IPS DF 6.9 (cell line): ENCODE results near the gene TMEM181.

Source experiments
- DNase-seq: peaks from one replicate; pipeline ENCODE4 v3.0.0-alpha.2; 2013; ENCODE audit warnings: low read depth, low spot score
- H3K27ac ChIP-seq: one replicate; pipeline ENCODE4 v1.5.1; 2013; ENCODE audit warnings: low read length, control low read depth
- H3K27me3 ChIP-seq: 2 replicates; pipeline ENCODE4 v1.6.1; 2013; ENCODE audit warnings: mild to moderate bottlenecking, low read length; ENCODE audit not compliant: control insufficient read depth, insufficient read depth
- H3K36me3 ChIP-seq: 2 replicates; pipeline ENCODE4 v1.6.1; 2013; ENCODE audit warnings: low read length; ENCODE audit not compliant: control insufficient read depth, insufficient read depth
- H3K4me1 ChIP-seq: 2 replicates; pipeline ENCODE4 v1.6.1; 2013; ENCODE audit warnings: low read length; ENCODE audit not compliant: control insufficient read depth, insufficient read depth
- H3K4me3 ChIP-seq: 2 replicates; pipeline ENCODE4 v1.5.1; 2013; ENCODE audit warnings: mild to moderate bottlenecking, low read length
- H3K9me3 ChIP-seq: 2 replicates; pipeline ENCODE4 v1.6.1; 2013; ENCODE audit warnings: low read length, inconsistent platforms; ENCODE audit not compliant: control insufficient read depth, insufficient read depth
- WGBS: extraction: QIAGEN DNeasy Blood & Tissue Kit; methylation state at CpG from one replicate; pipeline ENCODE4 v1.1.7; 2013; ENCODE audit warnings: mixed read lengths, missing lambda C conversion rate; ENCODE audit not compliant: insufficient read length, insufficient coverage; 5-methylcytosine and 5-hydroxymethylcytosine counted together

TMEM181 gene

GRCh38 chr6:158564243-158565121 lies 4.6 kb downstream of the TMEM181 start:
- Histone ChIP-seq H3K4me3 (no peak overlapping the region), H3K27me3 (no peaks in the 10 kb centered on the region), H3K9me3 (no peaks in the 10 kb centered on the region), H3K4me1 (peaks cover 4% of the 10 kb centered on the region), H3K27ac (no peak overlapping the region), H3K36me3 (no peaks in the 10 kb centered on the region; the same call in 1 of the 2 replicates)
- DNase-seq = no peak
- WGBS = no CpG with 5 or more reads among the region's 16 CpGs

- Histone ChIP-seq H3K27me3 (no peaks in the 10 kb centered on the region), H3K9me3 (no peaks in the 10 kb centered on the region), H3K36me3 (no peaks in the 10 kb centered on the region; the same call in 1 of the 2 replicates), H3K27ac (no peak overlapping the region), H3K4me3 (no peak overlapping the region), H3K4me1 (peaks cover 4% of the 10 kb centered on the region)
- WGBS = no CpG with 5 or more reads among the region's 9 CpGs
- no peak for DNase-seq
These were observed 5.2 kb downstream of the TMEM181 start for GRCh38 chr6:158565122-158565429.

GRCh38 chr6:158565482-158566040 lies 5.7 kb downstream of the TMEM181 start:
- no CpG with 5 or more reads among the region's 14 CpGs for WGBS
- no peaks in the 10 kb centered on the region; the same call in 1 of the 2 replicates for H3K36me3 ChIP-seq
- no peaks in the 10 kb centered on the region for H3K27me3 ChIP-seq
- H3K27ac ChIP-seq = no peak overlapping the region
- no peak for DNase-seq
- H3K9me3 ChIP-seq = no peaks in the 10 kb centered on the region
- peaks cover 4% of the 10 kb centered on the region for H3K4me1 ChIP-seq
- H3K4me3 ChIP-seq = no peak overlapping the region

GRCh38 chr6:158566207-158566818 lies 6.4 kb downstream of the TMEM181 start:
- no peaks in the 10 kb centered on the region for H3K27me3 ChIP-seq
- no peak overlapping the region for H3K4me3 ChIP-seq
- 100% methylated on average over 4 of the region's 9 CpGs for WGBS
- H3K36me3 ChIP-seq = no peaks in the 10 kb centered on the region; the same call in 1 of the 2 replicates
- no peak overlapping the region for H3K27ac ChIP-seq
- peaks cover 4% of the 10 kb centered on the region for H3K4me1 ChIP-seq
- no peaks in the 10 kb centered on the region for H3K9me3 ChIP-seq
- DNase-seq = no peak

GRCh38 chr6:158567152-158567551 lies 7.3 kb downstream of the TMEM181 start:
- H3K4me1 ChIP-seq = peaks cover 4% of the 10 kb centered on the region; the same call in 1 of the 2 replicates
- H3K9me3 ChIP-seq = no peaks in the 10 kb centered on the region
- DNase-seq = no peak
- no peak overlapping the region for H3K4me3 ChIP-seq
- H3K27me3 ChIP-seq = no peaks in the 10 kb centered on the region
- no peaks in the 10 kb centered on the region; the same call in 1 of the 2 replicates for H3K36me3 ChIP-seq
- no peak overlapping the region for H3K27ac ChIP-seq
- no CpG with 5 or more reads among the region's 10 CpGs for WGBS

GRCh38 chr6:158567871-158568401 lies 8.0 kb downstream of the TMEM181 start:
- Histone ChIP-seq H3K4me3 (no peak overlapping the region), H3K4me1 (peaks cover 4% of the 10 kb centered on the region; the same call in 1 of the 2 replicates), H3K9me3 (no peaks in the 10 kb centered on the region), H3K36me3 (no peaks in the 10 kb centered on the region; the same call in 1 of the 2 replicates), H3K27me3 (no peaks in the 10 kb centered on the region), H3K27ac (no peak overlapping the region)
- no CpG with 5 or more reads among the region's 12 CpGs for WGBS
- DNase-seq = no peak

GRCh38 chr6:158568549-158568948 lies 8.7 kb downstream of the TMEM181 start:
- Histone ChIP-seq H3K9me3 (no peaks in the 10 kb centered on the region), H3K27ac (no peak overlapping the region), H3K27me3 (no peaks in the 10 kb centered on the region), H3K4me3 (no peak overlapping the region), H3K36me3 (peaks cover 2% of the 10 kb centered on the region), H3K4me1 (peaks cover 4% of the 10 kb centered on the region; the same call in 1 of the 2 replicates)
- no CpG with 5 or more reads among the region's 5 CpGs for WGBS
- DNase-seq = no peak

- DNase-seq = no peak
- Histone ChIP-seq H3K4me1 (peaks cover 4% of the 10 kb centered on the region; the same call in 1 of the 2 replicates), H3K27ac (no peak overlapping the region), H3K36me3 (peaks cover 2% of the 10 kb centered on the region), H3K9me3 (no peaks in the 10 kb centered on the region), H3K27me3 (no peaks in the 10 kb centered on the region), H3K4me3 (no peak overlapping the region)
- no CpG with 5 or more reads among the region's 9 CpGs for WGBS
These were observed 9.1 kb downstream of the TMEM181 start for GRCh38 chr6:158569036-158569435.

- no peak overlapping the region for H3K4me3 ChIP-seq
- no CpG with 5 or more reads among the region's 3 CpGs for WGBS
- H3K27me3 ChIP-seq = no peaks in the 10 kb centered on the region
- no peaks in the 10 kb centered on the region for H3K9me3 ChIP-seq
- peaks cover 2% of the 10 kb centered on the region; the same call in 1 of the 2 replicates for H3K36me3 ChIP-seq
- H3K4me1 ChIP-seq = peaks cover 3% of the 10 kb centered on the region; the same call in 1 of the 2 replicates
- no peak for DNase-seq
- no peak overlapping the region for H3K27ac ChIP-seq
These were observed 10.7 kb downstream of the TMEM181 start for GRCh38 chr6:158570681-158570962.

- no CpG with 5 or more reads among the region's 26 CpGs for WGBS
- no peak overlapping the region for H3K27ac ChIP-seq
- H3K9me3 ChIP-seq = no peaks in the 10 kb centered on the region
- no peaks in the 10 kb centered on the region for H3K27me3 ChIP-seq
- H3K4me1 ChIP-seq = peaks cover 4% of the 10 kb centered on the region; the same call in 1 of the 2 replicates
- no peak for DNase-seq
- H3K4me3 ChIP-seq = no peak overlapping the region
- H3K36me3 ChIP-seq = peaks cover 2% of the 10 kb centered on the region; the same call in 1 of the 2 replicates
These were observed 12.1 kb downstream of the TMEM181 start for GRCh38 chr6:158571826-158572652.
